GM20431 (cell line): ENCODE data around the gene TSPYL6.

Experiments used
- in situ Hi-C: fragments of 300-500 bp; cut with MseI, MboI; formaldehyde crosslinking; loops from one replicate; pipeline ENCODE4 v1.15.0; 2020; ENCODE audit warnings: low sequenced_read_pairs; ENCODE audit not compliant: unreplicated experiment

Gene TSPYL6

GRCh38 chr2:54259413-54260240, 3.6 kb upstream of the TSPYL6 start:
- in situ Hi-C loops = no loop called here

GRCh38 chr2:54258166-54258565, 2.1 kb upstream of the TSPYL6 start:
- in situ Hi-C loops = no loop called here

- in situ Hi-C loops = no loop called here
These were observed 569 bp downstream of the TSPYL6 start for GRCh38 chr2:54255230-54256090.

- in situ Hi-C loops = no loop called here
These were observed 1.8 kb downstream of the TSPYL6 start for GRCh38 chr2:54254180-54254579.

DNA sequence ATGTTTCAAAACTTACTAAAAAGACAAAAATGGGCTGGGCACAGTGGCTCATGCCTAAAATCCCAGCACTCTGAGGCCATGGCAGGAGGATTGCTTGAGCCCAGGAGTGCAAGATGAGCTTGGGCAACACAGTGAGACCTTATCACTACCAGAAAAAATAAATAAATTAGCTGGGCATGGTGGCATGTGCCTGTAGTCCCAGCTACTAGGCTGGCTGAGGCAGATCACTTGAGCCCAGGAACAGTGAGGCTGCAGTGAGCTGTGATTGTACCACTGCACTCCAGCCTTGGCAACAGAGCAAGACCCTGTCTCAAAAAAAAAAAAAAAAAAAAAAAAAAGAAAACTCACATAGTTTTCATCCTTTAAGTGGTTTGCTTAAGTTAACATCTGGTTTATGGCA, 6.4 kb downstream of the TSPYL6 start:
- in situ Hi-C loops = no loop called here

DNA sequence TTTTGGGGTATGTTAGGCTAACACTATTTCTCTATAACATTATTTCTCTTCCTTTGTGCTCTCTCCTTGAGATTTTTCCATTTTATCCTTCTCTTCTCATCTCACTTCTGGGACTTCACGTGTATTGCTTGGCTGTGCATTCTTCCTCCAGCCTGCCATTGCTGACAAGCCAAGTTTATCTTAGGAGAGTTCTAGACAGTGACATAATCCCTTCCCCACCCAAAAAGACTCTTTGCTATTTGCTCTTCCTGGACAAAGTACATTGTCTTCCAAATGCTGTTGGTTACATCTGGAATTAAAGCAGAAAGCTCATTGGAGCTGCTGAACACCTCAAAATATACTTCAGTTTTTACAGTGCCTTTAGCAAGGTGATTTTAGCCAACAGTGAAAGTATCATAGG, 8.9 kb downstream of the TSPYL6 start:
- in situ Hi-C loops = no loop called here

GRCh38 chr2:54240515-54241469, 15.2 kb downstream of the TSPYL6 start:
- in situ Hi-C loops = no loop called here

DNA sequence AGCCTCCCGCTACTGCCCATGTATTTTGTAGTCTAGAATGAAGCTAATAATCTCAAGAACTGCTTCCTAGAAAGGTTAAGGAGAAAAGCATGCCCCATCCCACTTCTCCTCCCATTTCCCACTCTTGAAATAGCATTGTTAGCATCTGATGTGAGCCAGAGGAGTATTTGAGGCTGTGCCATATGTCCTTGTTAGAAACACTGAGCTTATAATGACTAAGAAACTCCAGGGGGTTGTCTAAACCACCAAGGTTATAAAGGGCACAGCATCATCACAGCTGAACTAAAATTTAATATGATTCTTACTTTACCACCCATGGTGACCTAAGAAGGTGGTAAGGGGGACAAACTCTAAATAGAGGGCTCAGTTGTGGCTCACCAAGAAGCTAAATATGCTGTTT, 16.6 kb downstream of the TSPYL6 start:
- in situ Hi-C loops = no loop called here

GRCh38 chr2:54237428-54237827, 18.6 kb downstream of the TSPYL6 start:
- in situ Hi-C loops = no loop called here

GRCh38 chr2:54233832-54234649, 22.0 kb downstream of the TSPYL6 start:
- in situ Hi-C loops = no loop called here

DNA sequence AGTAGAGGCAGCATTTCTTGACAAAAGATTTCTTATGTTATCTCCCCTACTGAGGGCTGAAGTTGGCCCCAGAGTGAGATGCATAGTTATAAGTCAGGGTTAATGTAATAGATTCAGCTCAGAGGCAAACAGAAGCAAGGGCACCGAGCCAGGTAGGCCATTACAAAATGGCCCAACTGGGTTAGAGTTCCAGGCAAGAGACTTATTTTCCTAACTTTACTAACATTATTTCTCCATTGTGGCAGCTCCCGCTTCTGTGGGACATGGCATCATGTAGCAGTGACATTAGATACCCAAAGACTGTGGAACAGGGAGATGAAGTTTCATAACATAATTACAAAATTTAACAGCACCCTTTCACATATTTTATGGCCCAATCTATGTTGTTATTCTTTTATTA, 27.1 kb downstream of the TSPYL6 start:
- in situ Hi-C loops = no loop called here

GRCh38 chr2:54227798-54228197, 28.2 kb downstream of the TSPYL6 start:
- in situ Hi-C loops = no loop called here

DNA sequence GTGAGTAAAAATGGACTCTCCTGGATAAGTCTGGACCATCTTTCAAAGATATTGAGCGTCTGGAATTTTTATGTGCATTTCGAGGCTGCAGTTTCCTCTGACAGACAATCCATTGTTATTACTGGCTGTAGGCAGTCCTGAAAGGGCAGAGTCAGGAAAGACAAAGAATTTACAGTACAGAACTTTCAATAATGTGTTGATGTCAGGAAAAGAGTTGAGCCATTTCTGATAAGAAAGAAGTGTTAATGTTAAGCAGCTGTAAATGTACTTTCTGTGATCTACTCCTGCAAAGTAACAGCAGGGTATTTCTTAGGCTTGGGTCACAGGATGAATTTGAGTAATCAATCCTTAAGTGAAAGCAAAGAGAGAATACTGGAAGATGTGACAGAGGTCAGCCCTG, 29.8 kb downstream of the TSPYL6 start:
- in situ Hi-C loops = no loop called here

DNA sequence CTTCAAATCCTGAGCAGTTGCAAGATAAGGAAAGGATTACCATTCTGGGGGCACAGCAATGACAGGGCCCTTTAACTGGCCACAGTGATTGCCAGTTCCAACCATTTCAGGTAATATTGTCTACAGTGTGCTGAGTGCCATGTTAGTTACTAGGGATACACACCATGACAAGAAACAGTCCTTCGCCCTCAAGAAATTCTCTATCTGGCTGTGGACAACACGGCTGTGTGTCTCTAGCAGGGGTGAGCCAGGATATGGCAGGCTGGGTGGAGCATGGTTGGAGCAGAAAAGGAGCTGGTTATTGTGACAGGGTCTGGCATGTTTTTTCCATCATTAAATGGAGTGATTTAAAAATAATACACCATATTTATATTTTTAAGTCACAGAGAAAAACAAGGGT, 31.0 kb downstream of the TSPYL6 start:
- in situ Hi-C loops = no loop called here

GRCh38 chr2:54213082-54213481, 42.9 kb downstream of the TSPYL6 start:
- in situ Hi-C loops = no loop called here

GRCh38 chr2:54212456-54212855, 43.6 kb downstream of the TSPYL6 start:
- in situ Hi-C loops = no loop called here

- in situ Hi-C loops = no loop called here
These were observed 46.6 kb downstream of the TSPYL6 start for GRCh38 chr2:54209379-54209778.

GRCh38 chr2:54208364-54209240, 47.4 kb downstream of the TSPYL6 start:
- in situ Hi-C loops = no loop called here
